ENCODE results near the gene KCNIP1.

DNA sequence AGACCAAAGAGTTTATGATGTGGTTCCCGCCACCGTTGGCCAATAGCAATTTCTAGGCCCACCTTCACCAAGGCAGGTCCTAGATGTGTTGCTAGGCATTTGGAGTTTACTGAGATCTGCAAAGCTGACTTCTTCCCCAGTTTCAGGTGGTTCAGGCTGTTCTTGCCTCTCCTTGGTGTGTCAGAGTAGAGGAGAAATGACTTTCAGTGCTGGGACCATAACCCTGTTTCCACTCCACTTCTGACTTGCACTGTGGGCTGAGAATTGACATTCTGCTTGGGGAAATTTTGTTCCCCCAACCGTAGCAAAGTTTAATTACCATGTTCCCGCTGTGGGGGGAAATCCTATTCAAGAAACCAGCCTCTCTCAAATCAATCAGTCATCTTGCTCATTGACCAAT is 151.7 kb downstream of the KCNIP1 start:
- TF ChIP-seq POLR2AphosphoS5 (IDR thresholded peaks at IDR 0.05; ENCODE audit: borderline replicate concordance, low read depth, low read length) (no peak), EZH2 (IDR thresholded peaks at IDR 0.05) (no peak)
